Activated naive CD8-positive, alpha-beta T cell treated with anti-CD3 and anti-CD28 coated beads, Interleukin-2, amount 10 ng/mL, durations not matched to agents 7 days and 5 days (primary cell): Measurements from ENCODE around the gene CPE. TPM values are rescaled to one million over a fixed set of nuclear protein-coding genes. Genes with fewer than 3 reads are reported as not detected.

Experiments used
- ATAC-seq: fragments of 150-1000 bp; cut with Tn5 transposase; one replicate; pipeline ENCODE4 v1.10.0; 2021; ENCODE audit warnings: low read depth, moderate library complexity
- POLR2A ChIA-PET: fragments of 350-600 bp; sonication (Branson Sonifier 250); formaldehyde crosslinking; loops from one replicate; lab custom pipeline; 2021; ENCODE audit warnings: antibody characterized with exemption; lab: Charles Lee
- DNase-seq: peaks from one replicate; pipeline ENCODE4 v3.0.0; 2021
- H3K27ac Mint-ChIP-seq: one replicate; pipeline ENCODE4 v1.8.0; 2022; ENCODE audit warnings: mild to moderate bottlenecking, mixed read lengths
- H3K27me3 Mint-ChIP-seq: one replicate; pipeline ENCODE4 v1.8.0; 2022; ENCODE audit warnings: mild to moderate bottlenecking, moderate library complexity, mixed read lengths
- H3K36me3 Mint-ChIP-seq: one replicate; pipeline ENCODE4 v1.8.0; 2021; ENCODE audit warnings: mild to moderate bottlenecking, mixed read lengths
- H3K4me1 Mint-ChIP-seq: one replicate; pipeline ENCODE4 v1.8.0; 2021; ENCODE audit warnings: mixed read lengths
- H3K4me3 Mint-ChIP-seq: one replicate; pipeline ENCODE4 v1.8.0; 2022; ENCODE audit warnings: mild to moderate bottlenecking, moderate library complexity, mixed read lengths
- H3K9me3 Mint-ChIP-seq: one replicate; pipeline ENCODE4 v1.8.0; 2021; ENCODE audit warnings: mixed read lengths
- total RNA-seq, 2 experiments: library from RNA; stranded (reverse); gene quantifications; one replicate each; pipeline ENCODE4 v1.2.3, GENCODE V29; 2021

The CPE gene
- total RNA-seq, 2 experiments from 2014 or later, result not detected

GRCh38 chr4:165402375-165402774 lies 23.6 kb downstream of the CPE start:
- no peak for ATAC-seq
- H3K27ac Mint-ChIP-seq, result no peak overlapping the region
- no peak for DNase-seq
- H3K9me3 Mint-ChIP-seq, result no peaks in the 10 kb centered on the region
- H3K36me3 Mint-ChIP-seq, result no peaks in the 10 kb centered on the region
- no peaks in the 10 kb centered on the region for H3K4me1 Mint-ChIP-seq
- no peak overlapping the region for H3K4me3 Mint-ChIP-seq
- peaks cover 6% of the 10 kb centered on the region for H3K27me3 Mint-ChIP-seq
- POLR2A ChIA-PET, result no interaction called here

DNA sequence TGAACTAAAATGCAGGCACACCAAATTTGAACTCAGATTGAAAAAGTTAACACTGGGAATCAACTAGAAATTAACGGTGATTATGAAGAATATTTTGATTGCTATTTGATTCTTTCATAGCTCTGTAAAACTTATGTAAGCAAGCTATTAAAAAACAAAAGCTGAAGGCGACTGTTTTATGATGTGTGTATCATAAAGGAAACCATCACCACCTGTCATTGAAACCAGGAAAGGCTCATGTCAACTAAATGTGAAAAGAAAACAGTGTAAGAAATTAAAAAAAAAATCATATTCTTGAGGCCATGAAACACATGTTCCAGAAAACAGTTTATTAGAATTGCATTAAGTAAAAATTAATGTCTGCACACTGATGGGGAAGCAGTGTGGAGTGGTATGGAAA lies 24.2 kb downstream of the CPE start:
- POLR2A ChIA-PET, result no interaction called here
- no peaks in the 10 kb centered on the region for H3K36me3 Mint-ChIP-seq
- H3K4me3 Mint-ChIP-seq, result no peak overlapping the region
- H3K27ac Mint-ChIP-seq, result no peak overlapping the region
- H3K9me3 Mint-ChIP-seq, result no peaks in the 10 kb centered on the region
- no peak for ATAC-seq
- H3K4me1 Mint-ChIP-seq, result no peaks in the 10 kb centered on the region
- DNase-seq, result no peak
- H3K27me3 Mint-ChIP-seq, result peaks cover 6% of the 10 kb centered on the region

DNA sequence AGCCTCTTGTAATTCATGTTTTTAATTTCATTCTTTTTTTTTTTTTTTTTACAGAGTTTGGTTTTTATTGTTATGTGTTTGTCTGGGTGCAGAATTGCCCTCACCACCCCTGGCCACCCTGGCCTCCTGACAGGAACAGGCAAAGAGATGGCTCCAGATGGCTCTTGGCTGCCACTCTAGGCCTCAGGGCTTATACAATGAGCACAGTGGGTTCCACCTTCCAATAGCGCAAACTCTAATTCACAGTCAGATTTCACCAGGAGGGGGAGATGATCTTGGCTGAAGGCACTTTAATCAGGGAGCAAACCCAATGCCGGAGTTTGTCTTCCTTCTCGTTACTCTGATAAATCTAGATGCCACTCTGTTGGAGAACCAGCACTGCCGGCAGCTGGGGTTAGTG lies 24.8 kb downstream of the CPE start:
- no peak overlapping the region for H3K27ac Mint-ChIP-seq
- H3K4me3 Mint-ChIP-seq, result no peak overlapping the region
- no peaks in the 10 kb centered on the region for H3K9me3 Mint-ChIP-seq
- POLR2A ChIA-PET, result no interaction called here
- DNase-seq (no peak), ATAC-seq (no peak)
- H3K27me3 Mint-ChIP-seq, result peaks cover 9% of the 10 kb centered on the region
- no peaks in the 10 kb centered on the region for H3K36me3 Mint-ChIP-seq
- no peaks in the 10 kb centered on the region for H3K4me1 Mint-ChIP-seq

DNA sequence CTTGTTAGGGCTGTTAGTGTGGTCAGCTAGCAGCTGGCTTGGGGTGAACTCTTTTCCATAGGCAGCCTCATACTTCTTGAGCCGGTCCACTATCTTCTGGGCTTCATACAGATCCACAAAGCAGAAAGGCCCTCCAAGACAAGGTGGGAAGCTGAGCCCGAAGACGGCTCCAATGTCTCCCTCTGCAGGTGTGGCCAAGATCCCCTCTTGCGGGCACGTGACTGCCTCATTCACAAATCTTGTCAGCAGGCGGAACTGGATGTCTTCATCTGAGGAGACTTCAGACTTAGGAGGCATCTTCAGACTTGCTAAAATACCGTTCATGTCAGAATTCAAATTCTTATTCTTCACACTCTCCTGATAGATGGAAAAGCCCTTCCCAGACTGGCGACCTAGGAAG lies 25.3 kb downstream of the CPE start:
- POLR2A ChIA-PET, result no interaction called here
- no peak for DNase-seq
- Mint-ChIP-seq H3K27me3 (peaks cover 10% of the 10 kb centered on the region), H3K27ac (no peak overlapping the region), H3K9me3 (no peaks in the 10 kb centered on the region), H3K36me3 (no peaks in the 10 kb centered on the region), H3K4me3 (no peak overlapping the region), H3K4me1 (no peaks in the 10 kb centered on the region)
- ATAC-seq, result no peak

- ATAC-seq, result no peak
- H3K4me3 Mint-ChIP-seq, result no peak overlapping the region
- no peaks in the 10 kb centered on the region for H3K4me1 Mint-ChIP-seq
- no peak overlapping the region for H3K27ac Mint-ChIP-seq
- POLR2A ChIA-PET, result no interaction called here
- H3K27me3 Mint-ChIP-seq, result peaks cover 7% of the 10 kb centered on the region
- no peak for DNase-seq
- no peaks in the 10 kb centered on the region for H3K36me3 Mint-ChIP-seq
- no peaks in the 10 kb centered on the region for H3K9me3 Mint-ChIP-seq
Measured at GRCh38 chr4:165404696-165405095, 25.9 kb downstream of the CPE start.

DNA sequence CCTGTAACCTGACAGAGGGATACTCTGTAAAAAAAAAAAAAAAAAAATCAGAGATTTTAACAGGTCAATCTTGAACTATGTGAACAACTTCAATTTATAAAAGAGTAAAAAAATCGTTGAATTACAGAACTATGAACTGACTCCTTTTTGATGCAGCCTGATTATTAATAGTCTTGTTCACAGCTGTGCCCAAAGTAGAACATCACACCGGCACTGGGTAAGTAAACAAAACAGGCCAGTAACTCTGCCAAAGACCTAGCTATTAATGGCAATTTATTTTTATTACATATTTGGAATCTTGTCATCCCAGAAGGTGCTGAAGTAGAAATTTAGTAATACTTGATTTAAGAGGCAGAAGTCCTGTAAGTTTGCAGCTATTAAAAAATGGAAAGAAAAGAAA lies 31.4 kb downstream of the CPE start:
- Mint-ChIP-seq H3K4me3 (no peak overlapping the region), H3K4me1 (no peaks in the 10 kb centered on the region), H3K9me3 (no peaks in the 10 kb centered on the region), H3K27me3 (peaks cover 4% of the 10 kb centered on the region), H3K36me3 (no peaks in the 10 kb centered on the region), H3K27ac (no peak overlapping the region)
- POLR2A ChIA-PET, result no interaction called here
- no peak for ATAC-seq
- DNase-seq, result no peak

- Mint-ChIP-seq H3K4me3 (no peak overlapping the region), H3K27me3 (no peaks in the 10 kb centered on the region), H3K4me1 (no peaks in the 10 kb centered on the region), H3K36me3 (no peaks in the 10 kb centered on the region), H3K9me3 (no peaks in the 10 kb centered on the region), H3K27ac (no peak overlapping the region)
- ATAC-seq (no peak), DNase-seq (no peak)
- POLR2A ChIA-PET, result no interaction called here
Measured at GRCh38 chr4:165415910-165416309, 37.1 kb downstream of the CPE start.

DNA sequence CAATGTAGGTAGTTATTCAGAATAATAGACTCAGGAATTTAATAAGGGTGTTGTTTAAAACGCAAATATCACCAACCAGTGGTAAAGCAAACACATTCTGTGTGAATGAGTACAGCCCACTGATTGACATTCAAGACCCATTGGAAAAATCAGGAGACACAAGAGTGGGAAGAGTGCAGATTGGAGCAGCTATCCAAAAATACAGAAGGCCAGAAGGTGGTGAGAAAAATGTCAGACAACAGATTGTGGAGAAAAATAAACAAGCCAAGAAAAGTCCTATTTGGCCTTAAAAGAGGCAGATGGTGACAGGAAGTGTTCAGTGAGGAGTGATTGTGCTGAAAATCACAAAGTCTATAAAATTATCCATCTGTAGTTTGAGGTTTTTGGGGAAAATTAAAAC lies 39.3 kb downstream of the CPE start:
- Mint-ChIP-seq H3K9me3 (no peaks in the 10 kb centered on the region), H3K36me3 (no peaks in the 10 kb centered on the region), H3K27ac (no peak overlapping the region), H3K27me3 (peaks cover 4% of the 10 kb centered on the region), H3K4me3 (no peak overlapping the region), H3K4me1 (no peaks in the 10 kb centered on the region)
- ATAC-seq (no peak), DNase-seq (no peak)
- POLR2A ChIA-PET, result no interaction called here

DNA sequence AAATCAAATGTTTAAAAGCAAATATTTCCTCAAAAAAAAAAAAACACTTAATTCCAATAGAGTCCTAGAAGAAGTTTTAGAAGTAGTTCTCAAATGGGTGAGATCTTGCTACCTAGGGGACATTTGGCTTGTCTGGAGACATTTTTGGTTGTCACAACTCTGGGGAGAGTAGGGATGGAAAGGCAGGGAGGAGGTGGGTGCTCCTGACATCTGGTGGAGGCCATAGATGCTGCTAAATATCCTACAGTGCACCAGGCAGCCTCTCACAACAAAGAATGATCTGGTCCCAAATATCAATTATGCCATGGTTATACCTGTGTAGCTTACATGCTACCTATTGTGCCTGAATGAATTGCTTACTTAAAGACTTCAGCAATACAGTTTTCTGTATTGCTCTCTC lies 46.8 kb downstream of the CPE start:
- DNase-seq, result no peak
- ATAC-seq, result no peak
- H3K4me3 Mint-ChIP-seq, result no peak overlapping the region
- POLR2A ChIA-PET, result no interaction called here
- H3K27ac Mint-ChIP-seq, result no peak overlapping the region
- no peaks in the 10 kb centered on the region for H3K9me3 Mint-ChIP-seq
- peaks cover 4% of the 10 kb centered on the region for H3K27me3 Mint-ChIP-seq
- H3K36me3 Mint-ChIP-seq, result no peaks in the 10 kb centered on the region
- H3K4me1 Mint-ChIP-seq, result peaks cover 2% of the 10 kb centered on the region

GRCh38 chr4:165426331-165426730 lies 47.5 kb downstream of the CPE start:
- Mint-ChIP-seq H3K27ac (peak overlapping the region; percentile 39), H3K27me3 (peaks cover 4% of the 10 kb centered on the region)
- peak; percentile 47 for ATAC-seq

GRCh38 chr4:165426823-165427222 lies 48.0 kb downstream of the CPE start:
- Mint-ChIP-seq H3K9me3 (no peaks in the 10 kb centered on the region), H3K4me3 (peak overlapping the region; percentile 7), H3K27me3 (peaks cover 4% of the 10 kb centered on the region), H3K36me3 (no peaks in the 10 kb centered on the region), H3K27ac (peak overlapping the region; percentile 39), H3K4me1 (peaks cover 2% of the 10 kb centered on the region)
- POLR2A ChIA-PET, result no interaction called here
- no peak for DNase-seq
- ATAC-seq, result no peak

More at GRCh38 chr4:165426331-165426730, 47.5 kb downstream of the CPE start:
- peak overlapping the region; percentile 7 for H3K4me3 Mint-ChIP-seq
- DNase-seq, result no peak
- no peaks in the 10 kb centered on the region for H3K36me3 Mint-ChIP-seq
- POLR2A ChIA-PET, result no interaction called here
- H3K4me1 Mint-ChIP-seq, result peaks cover 2% of the 10 kb centered on the region
- H3K9me3 Mint-ChIP-seq, result no peaks in the 10 kb centered on the region

- no peak overlapping the region for H3K4me3 Mint-ChIP-seq
- peaks cover 2% of the 10 kb centered on the region for H3K4me1 Mint-ChIP-seq
- DNase-seq (no peak), ATAC-seq (no peak)
- no peaks in the 10 kb centered on the region for H3K36me3 Mint-ChIP-seq
- H3K27ac Mint-ChIP-seq, result no peak overlapping the region
- no peaks in the 10 kb centered on the region for H3K9me3 Mint-ChIP-seq
- peaks cover 2% of the 10 kb centered on the region for H3K27me3 Mint-ChIP-seq
- POLR2A ChIA-PET, result no interaction called here
Measured at GRCh38 chr4:165428957-165429356, 50.1 kb downstream of the CPE start.

- Mint-ChIP-seq H3K4me1 (no peaks in the 10 kb centered on the region), H3K36me3 (no peaks in the 10 kb centered on the region), H3K4me3 (no peak overlapping the region), H3K27me3 (peaks cover 2% of the 10 kb centered on the region), H3K9me3 (no peaks in the 10 kb centered on the region), H3K27ac (no peak overlapping the region)
- DNase-seq (no peak), ATAC-seq (no peak)
- POLR2A ChIA-PET, result no interaction called here
Measured at GRCh38 chr4:165433529-165433928, 54.7 kb downstream of the CPE start.

GRCh38 chr4:165437691-165438090 lies 58.9 kb downstream of the CPE start:
- ATAC-seq, result no peak
- Mint-ChIP-seq H3K36me3 (no peaks in the 10 kb centered on the region), H3K9me3 (no peaks in the 10 kb centered on the region), H3K4me1 (no peaks in the 10 kb centered on the region), H3K27ac (no peak overlapping the region), H3K27me3 (peaks cover 4% of the 10 kb centered on the region), H3K4me3 (no peak overlapping the region)
- POLR2A ChIA-PET, result no interaction called here
- DNase-seq, result no peak

- no peaks in the 10 kb centered on the region for H3K36me3 Mint-ChIP-seq
- no peak overlapping the region for H3K27ac Mint-ChIP-seq
- peaks cover 4% of the 10 kb centered on the region for H3K27me3 Mint-ChIP-seq
- peaks cover 3% of the 10 kb centered on the region for H3K4me1 Mint-ChIP-seq
- ATAC-seq (no peak), DNase-seq (no peak)
- POLR2A ChIA-PET, result no interaction called here
- no peak overlapping the region for H3K4me3 Mint-ChIP-seq
- H3K9me3 Mint-ChIP-seq, result no peaks in the 10 kb centered on the region
Measured at GRCh38 chr4:165439344-165439743, 60.5 kb downstream of the CPE start.
